ENCODE data around the gene SCG5.

SCG5 gene

GRCh38 chr15:32671339-32672325 is 30.1 kb downstream of the SCG5 start:
- Mint-ChIP-seq H3K4me3 (no peak overlapping the region), H3K9me3 (no peaks in the 10 kb centered on the region), H3K36me3 (ENCODE audit: low read depth) (no peaks in the 10 kb centered on the region), H3K27me3 (ENCODE audit: low read depth) (no peaks in the 10 kb centered on the region), H3K27ac (no peak overlapping the region), H3K4me1 (ENCODE audit: low read depth) (no peaks in the 10 kb centered on the region)

- no peaks in the 10 kb centered on the region for H3K9me3 Mint-ChIP-seq
- no peak overlapping the region for H3K4me3 Mint-ChIP-seq
- H3K27me3 Mint-ChIP-seq (ENCODE audit: low read depth) = no peaks in the 10 kb centered on the region
- no peaks in the 10 kb centered on the region for H3K36me3 Mint-ChIP-seq (ENCODE audit: low read depth)
- H3K4me1 Mint-ChIP-seq (ENCODE audit: low read depth) = no peaks in the 10 kb centered on the region
- no peak overlapping the region for H3K27ac Mint-ChIP-seq
Measured at GRCh38 chr15:32674681-32675080, 33.2 kb downstream of the SCG5 start.

- H3K36me3 Mint-ChIP-seq (ENCODE audit: low read depth) = no peaks in the 10 kb centered on the region
- no peak overlapping the region for H3K27ac Mint-ChIP-seq
Measured at GRCh38 chr15:32675466-32675865, 34.0 kb downstream of the SCG5 start.

GRCh38 chr15:32676169-32676568 is 34.7 kb downstream of the SCG5 start:
- Mint-ChIP-seq H3K27ac (no peak overlapping the region), H3K4me1 (ENCODE audit: low read depth) (no peaks in the 10 kb centered on the region), H3K9me3 (no peaks in the 10 kb centered on the region), H3K27me3 (ENCODE audit: low read depth) (no peaks in the 10 kb centered on the region), H3K4me3 (no peak overlapping the region), H3K36me3 (ENCODE audit: low read depth) (no peaks in the 10 kb centered on the region)

More at GRCh38 chr15:32675466-32675865, 34.0 kb downstream of the SCG5 start:
- no peak overlapping the region for H3K4me3 Mint-ChIP-seq
- no peaks in the 10 kb centered on the region for H3K9me3 Mint-ChIP-seq
- H3K4me1 Mint-ChIP-seq (ENCODE audit: low read depth) = no peaks in the 10 kb centered on the region
- H3K27me3 Mint-ChIP-seq (ENCODE audit: low read depth) = no peaks in the 10 kb centered on the region

- Mint-ChIP-seq H3K9me3 (no peaks in the 10 kb centered on the region), H3K27ac (no peak overlapping the region), H3K4me1 (ENCODE audit: low read depth) (no peaks in the 10 kb centered on the region), H3K4me3 (no peak overlapping the region), H3K27me3 (ENCODE audit: low read depth) (no peaks in the 10 kb centered on the region), H3K36me3 (ENCODE audit: low read depth) (no peaks in the 10 kb centered on the region)
Measured at GRCh38 chr15:32677238-32677750, 35.8 kb downstream of the SCG5 start.

GRCh38 chr15:32679298-32679690 is 37.8 kb downstream of the SCG5 start:
- H3K4me1 Mint-ChIP-seq (ENCODE audit: low read depth) = peaks cover 8% of the 10 kb centered on the region
- H3K27me3 Mint-ChIP-seq (ENCODE audit: low read depth) = no peaks in the 10 kb centered on the region
- no peak overlapping the region for H3K27ac Mint-ChIP-seq
- no peaks in the 10 kb centered on the region for H3K9me3 Mint-ChIP-seq
- H3K36me3 Mint-ChIP-seq (ENCODE audit: low read depth) = peaks cover 5% of the 10 kb centered on the region
- no peak overlapping the region for H3K4me3 Mint-ChIP-seq

GRCh38 chr15:32682569-32682968 is 41.1 kb downstream of the SCG5 start:
- Mint-ChIP-seq H3K4me3 (no peak overlapping the region), H3K36me3 (ENCODE audit: low read depth) (peaks cover 11% of the 10 kb centered on the region), H3K27me3 (ENCODE audit: low read depth) (no peaks in the 10 kb centered on the region), H3K27ac (no peak overlapping the region), H3K4me1 (ENCODE audit: low read depth) (peaks cover 11% of the 10 kb centered on the region), H3K9me3 (no peaks in the 10 kb centered on the region)

- peaks cover 11% of the 10 kb centered on the region for H3K4me1 Mint-ChIP-seq (ENCODE audit: low read depth)
- no peaks in the 10 kb centered on the region for H3K9me3 Mint-ChIP-seq
- H3K27ac Mint-ChIP-seq = no peak overlapping the region
- no peak overlapping the region for H3K4me3 Mint-ChIP-seq
- no peaks in the 10 kb centered on the region for H3K27me3 Mint-ChIP-seq (ENCODE audit: low read depth)
- peaks cover 11% of the 10 kb centered on the region for H3K36me3 Mint-ChIP-seq (ENCODE audit: low read depth)
Measured at GRCh38 chr15:32682977-32683630, 41.6 kb downstream of the SCG5 start.

GRCh38 chr15:32683906-32684584 is 42.5 kb downstream of the SCG5 start:
- H3K4me3 Mint-ChIP-seq = no peak overlapping the region
- peaks cover 11% of the 10 kb centered on the region for H3K4me1 Mint-ChIP-seq (ENCODE audit: low read depth)
- no peak overlapping the region for H3K27ac Mint-ChIP-seq
- peaks cover 11% of the 10 kb centered on the region for H3K36me3 Mint-ChIP-seq (ENCODE audit: low read depth)
- H3K9me3 Mint-ChIP-seq = no peaks in the 10 kb centered on the region
- no peaks in the 10 kb centered on the region for H3K27me3 Mint-ChIP-seq (ENCODE audit: low read depth)

GRCh38 chr15:32685576-32685975 is 44.1 kb downstream of the SCG5 start:
- H3K27ac Mint-ChIP-seq = no peak overlapping the region
- no peaks in the 10 kb centered on the region for H3K27me3 Mint-ChIP-seq (ENCODE audit: low read depth)
- H3K36me3 Mint-ChIP-seq (ENCODE audit: low read depth) = peaks cover 11% of the 10 kb centered on the region
- H3K4me1 Mint-ChIP-seq (ENCODE audit: low read depth) = peaks cover 11% of the 10 kb centered on the region
- no peak overlapping the region for H3K4me3 Mint-ChIP-seq
- no peaks in the 10 kb centered on the region for H3K9me3 Mint-ChIP-seq

- H3K36me3 Mint-ChIP-seq (ENCODE audit: low read depth) = peaks cover 11% of the 10 kb centered on the region
- no peak overlapping the region for H3K27ac Mint-ChIP-seq
- H3K9me3 Mint-ChIP-seq = no peaks in the 10 kb centered on the region
- H3K4me3 Mint-ChIP-seq = no peak overlapping the region
- peaks cover 11% of the 10 kb centered on the region for H3K4me1 Mint-ChIP-seq (ENCODE audit: low read depth)
- no peaks in the 10 kb centered on the region for H3K27me3 Mint-ChIP-seq (ENCODE audit: low read depth)
Measured at GRCh38 chr15:32687556-32687955, 46.0 kb downstream of the SCG5 start.

- H3K9me3 Mint-ChIP-seq = no peaks in the 10 kb centered on the region
- H3K27me3 Mint-ChIP-seq (ENCODE audit: low read depth) = no peaks in the 10 kb centered on the region
- no peak overlapping the region for H3K27ac Mint-ChIP-seq
- peaks cover 11% of the 10 kb centered on the region for H3K4me1 Mint-ChIP-seq (ENCODE audit: low read depth)
- no peak overlapping the region for H3K4me3 Mint-ChIP-seq
- H3K36me3 Mint-ChIP-seq (ENCODE audit: low read depth) = peaks cover 11% of the 10 kb centered on the region
Measured at GRCh38 chr15:32688151-32688639, 46.7 kb downstream of the SCG5 start.

GRCh38 chr15:32690941-32691688 is 49.6 kb downstream of the SCG5 start:
- Mint-ChIP-seq H3K27me3 (ENCODE audit: low read depth) (no peaks in the 10 kb centered on the region), H3K9me3 (no peaks in the 10 kb centered on the region), H3K36me3 (ENCODE audit: low read depth) (peaks cover 1% of the 10 kb centered on the region), H3K4me1 (ENCODE audit: low read depth) (no peaks in the 10 kb centered on the region), H3K4me3 (no peak overlapping the region), H3K27ac (no peak overlapping the region)

GRCh38 chr15:32691689-32692038 is 50.2 kb downstream of the SCG5 start:
- Mint-ChIP-seq H3K27ac (no peak overlapping the region), H3K9me3 (no peaks in the 10 kb centered on the region), H3K4me1 (ENCODE audit: low read depth) (no peaks in the 10 kb centered on the region), H3K36me3 (ENCODE audit: low read depth) (peaks cover under 1% of the 10 kb centered on the region), H3K4me3 (no peak overlapping the region), H3K27me3 (ENCODE audit: low read depth) (no peaks in the 10 kb centered on the region)

Measured in T-helper 1 cell treated with Interleukin-12 subunit alpha and Interleukin-12 subunit beta and Interleukin-4 antibody, amounts not matched to agents 30 μg/mL and 1 μg/mL, for 36 hours (primary cell).